ENCODE measurements around the gene ZNF24. TPM values are rescaled to one million over a fixed set of nuclear protein-coding genes. Genes with fewer than 3 reads are reported as not detected.

The ZNF24 gene
- total and polyA plus RNA-seq, 2 donors (not counting 1 experiment from before 2014, with no cell fraction given) = 16.9 to 33.9 TPM

- Histone ChIP-seq H3K27me3 (ENCODE audit: control insufficient read depth, insufficient read depth, low read length) (no peaks in the 10 kb centered on the region), H3K79me2 (ENCODE audit: control insufficient read depth, insufficient read depth, low read length) (no peaks in the 10 kb centered on the region), H3K4me1 (ENCODE audit: control insufficient read depth, extremely low read depth, insufficient read depth, low read length) (no peaks in the 10 kb centered on the region), H3K36me3 (ENCODE audit: control insufficient read depth, insufficient read depth, low read length) (no peaks in the 10 kb centered on the region), H3K9ac (ENCODE audit: insufficient read depth, low read length) (no peak overlapping the region), H4K20me1 (ENCODE audit: control insufficient read depth, extremely low read depth, insufficient read depth, low read length) (no peaks in the 10 kb centered on the region), H3K9me3 (ENCODE audit: control insufficient read depth, insufficient read depth, low read depth, low read length) (no peaks in the 10 kb centered on the region), H3K4me2 (ENCODE audit: extremely low read depth, insufficient read depth, low read length) (no peak overlapping the region), H2AFZ (ENCODE audit: low read length) (no peak overlapping the region), H3K4me3 (replicated peaks in 1 of 4; ENCODE audit: control extremely low read depth in 1 of 4, insufficient read depth in 1 of 4, low read depth in 3 of 4, low read length in 4 of 4) (no peak overlapping the region), H3K27ac (ENCODE audit: insufficient read depth, low read length) (no peak overlapping the region)
- no peak for DNase-seq (ENCODE audit: low read depth in 2 of 2)
- TF ChIP-seq EZH2 (IDR thresholded peaks at IDR 0.05; ENCODE audit: low read length, missing control alignments) (no peak), CTCF (conservative IDR thresholded peaks at IDR 0.05 in 1 of 2, IDR thresholded peaks at IDR 0.05 in 1 of 2; ENCODE audit: low read depth in 1 of 2, low read length in 2 of 2) (no peak)
Measured at GRCh38 chr18:35322486-35323458, 21.4 kb downstream of the ZNF24 start.

- no peaks in the 10 kb centered on the region for H3K27me3 ChIP-seq (ENCODE audit: control insufficient read depth, insufficient read depth, low read length)
- H4K20me1 ChIP-seq (ENCODE audit: control insufficient read depth, extremely low read depth, insufficient read depth, low read length) = no peaks in the 10 kb centered on the region
- no peaks in the 10 kb centered on the region for H3K79me2 ChIP-seq (ENCODE audit: control insufficient read depth, insufficient read depth, low read length)
- H3K27ac ChIP-seq (ENCODE audit: insufficient read depth, low read length) = no peak overlapping the region
- H2AFZ ChIP-seq (ENCODE audit: low read length) = no peak overlapping the region
- peaks cover 7% of the 10 kb centered on the region for H3K9me3 ChIP-seq (ENCODE audit: control insufficient read depth, insufficient read depth, low read depth, low read length)
- no peak for TF ChIP-seq EZH2 (IDR thresholded peaks at IDR 0.05; ENCODE audit: low read length, missing control alignments)
- TF ChIP-seq CTCF (conservative IDR thresholded peaks at IDR 0.05 in 1 of 2, IDR thresholded peaks at IDR 0.05 in 1 of 2; ENCODE audit: low read depth in 1 of 2, low read length in 2 of 2) = no peak
- H3K4me3 ChIP-seq (replicated peaks in 1 of 4; ENCODE audit: control extremely low read depth in 1 of 4, insufficient read depth in 1 of 4, low read depth in 3 of 4, low read length in 4 of 4) = no peak overlapping the region
- H3K4me2 ChIP-seq (ENCODE audit: extremely low read depth, insufficient read depth, low read length) = no peak overlapping the region
- no peaks in the 10 kb centered on the region for H3K36me3 ChIP-seq (ENCODE audit: control insufficient read depth, insufficient read depth, low read length)
- H3K9ac ChIP-seq (ENCODE audit: insufficient read depth, low read length) = no peak overlapping the region
- DNase-seq (ENCODE audit: low read depth in 2 of 2) = peak; percentile 57 to 68
- H3K4me1 ChIP-seq (ENCODE audit: control insufficient read depth, extremely low read depth, insufficient read depth, low read length) = no peaks in the 10 kb centered on the region
Measured at GRCh38 chr18:35311496-35311895, 32.7 kb downstream of the ZNF24 start.

GRCh38 chr18:35306588-35307250, 37.5 kb downstream of the ZNF24 start:
- H3K4me1 ChIP-seq (ENCODE audit: control insufficient read depth, extremely low read depth, insufficient read depth, low read length) = no peaks in the 10 kb centered on the region
- no peak overlapping the region for H2AFZ ChIP-seq (ENCODE audit: low read length)
- no peaks in the 10 kb centered on the region for H4K20me1 ChIP-seq (ENCODE audit: control insufficient read depth, extremely low read depth, insufficient read depth, low read length)
- peaks cover 3% of the 10 kb centered on the region for H3K79me2 ChIP-seq (ENCODE audit: control insufficient read depth, insufficient read depth, low read length)
- no peak overlapping the region for H3K4me3 ChIP-seq (replicated peaks in 1 of 4; ENCODE audit: control extremely low read depth in 1 of 4, insufficient read depth in 1 of 4, low read depth in 3 of 4, low read length in 4 of 4)
- peak in 1 of 2 donors; percentile 13 for DNase-seq (ENCODE audit: low read depth in 2 of 2)
- TF ChIP-seq EZH2 (IDR thresholded peaks at IDR 0.05; ENCODE audit: low read length, missing control alignments) (no peak), CTCF (conservative IDR thresholded peaks at IDR 0.05 in 1 of 2, IDR thresholded peaks at IDR 0.05 in 1 of 2; ENCODE audit: low read depth in 1 of 2, low read length in 2 of 2) (no peak)
- H3K4me2 ChIP-seq (ENCODE audit: extremely low read depth, insufficient read depth, low read length) = no peak overlapping the region
- H3K9ac ChIP-seq (ENCODE audit: insufficient read depth, low read length) = no peak overlapping the region
- no peaks in the 10 kb centered on the region for H3K27me3 ChIP-seq (ENCODE audit: control insufficient read depth, insufficient read depth, low read length)
- H3K27ac ChIP-seq (ENCODE audit: insufficient read depth, low read length) = no peak overlapping the region
- H3K9me3 ChIP-seq (ENCODE audit: control insufficient read depth, insufficient read depth, low read depth, low read length) = peaks cover 7% of the 10 kb centered on the region
- H3K36me3 ChIP-seq (ENCODE audit: control insufficient read depth, insufficient read depth, low read length) = no peaks in the 10 kb centered on the region
